Activated T-helper 1 cell treated with anti-CD3 and anti-CD28 coated beads, Interleukin-12 subunit alpha, Interleukin-12 subunit beta, Interleukin-2, Interleukin-4 antibody, amounts not matched to agents 30 ng/mL and 10 ng/mL and 1 ng/mL, durations not matched to agents 14 hours and 24 hours and 36 hours (primary cell): Measurements from ENCODE around the gene PRG2. TPM values are rescaled to one million over a fixed set of nuclear protein-coding genes. Genes with fewer than 3 reads are reported as not detected.

Experiments
- DNase-seq: peaks from one replicate; pipeline ENCODE4 v3.0.0; 2021; ENCODE audit warnings: low spot score
- H3K27ac Mint-ChIP-seq: one replicate; pipeline ENCODE4 v1.8.0; 2021; ENCODE audit warnings: mild to moderate bottlenecking, mixed read lengths
- H3K27me3 Mint-ChIP-seq: one replicate; pipeline ENCODE4 v1.8.0; 2022; ENCODE audit warnings: mild to moderate bottlenecking, moderate library complexity, mixed read lengths; ENCODE audit not compliant: insufficient read depth
- H3K36me3 Mint-ChIP-seq: one replicate; pipeline ENCODE4 v1.8.0; 2021; ENCODE audit warnings: low read depth, mixed read lengths
- H3K4me1 Mint-ChIP-seq: one replicate; pipeline ENCODE4 v1.8.0; 2021; ENCODE audit warnings: low read depth, mixed read lengths
- H3K4me3 Mint-ChIP-seq: one replicate; pipeline ENCODE4 v1.8.0; 2021; ENCODE audit warnings: mild to moderate bottlenecking, moderate library complexity, mixed read lengths
- H3K9me3 Mint-ChIP-seq: one replicate; pipeline ENCODE4 v1.8.0; 2021; ENCODE audit warnings: mixed read lengths
- intact Hi-C: fragments of 100-400 bp; cut with micrococcal nuclease; formaldehyde crosslinking; loops from one replicate; pipeline ENCODE4 v1.15.1; 2024
- total RNA-seq: library from RNA; stranded (reverse); gene quantifications from 2 replicates; pipeline ENCODE4 v1.2.3, GENCODE V29; 2022

Gene PRG2
- total RNA-seq, 1 donor from 2014 or later, result not detected

- Mint-ChIP-seq H3K4me1 (no peaks in the 10 kb centered on the region), H3K27me3 (peaks cover 7% of the 10 kb centered on the region)
Observed at GRCh38 chr11:57386178-57386940, 4.1 kb downstream of the PRG2 start.

GRCh38 chr11:57380975-57381374 lies 9.5 kb downstream of the PRG2 start, which contains the start of gene PRG3:
Gene PRG3 (minus strand): TSS chr11:57381150. CDS start chr11:57380708, 442 bp downstream.
- H3K4me3 Mint-ChIP-seq, result no peak within 1 kb of the TSS
- intact Hi-C loops, result no loop called here
- H3K36me3 Mint-ChIP-seq, result no peaks in the 10 kb centered on the region
- H3K27ac Mint-ChIP-seq, result no peak within 1 kb of the TSS
- H3K27me3 Mint-ChIP-seq, result peaks cover 8% of the 10 kb centered on the region
- H3K9me3 Mint-ChIP-seq, result no peaks in the 10 kb centered on the region
- no peaks in the 10 kb centered on the region for H3K4me1 Mint-ChIP-seq
- no peak for DNase-seq

More at GRCh38 chr11:57386178-57386940, 4.1 kb downstream of the PRG2 start:
- intact Hi-C loops, result no loop called here
- H3K36me3 Mint-ChIP-seq, result no peaks in the 10 kb centered on the region
- H3K4me3 Mint-ChIP-seq, result no peak overlapping the region
- H3K27ac Mint-ChIP-seq, result no peak overlapping the region
- no peaks in the 10 kb centered on the region for H3K9me3 Mint-ChIP-seq
- no peak for DNase-seq

GRCh38 chr11:57379732-57380131 lies 10.7 kb downstream of the PRG2 start:
- Mint-ChIP-seq H3K9me3 (no peaks in the 10 kb centered on the region), H3K4me3 (no peak overlapping the region), H3K27ac (no peak overlapping the region), H3K4me1 (no peaks in the 10 kb centered on the region), H3K27me3 (peaks cover 5% of the 10 kb centered on the region), H3K36me3 (no peaks in the 10 kb centered on the region)
- intact Hi-C loops, result no loop called here
- DNase-seq, result no peak

GRCh38 chr11:57378186-57378585 lies 12.3 kb downstream of the PRG2 start:
- peaks cover 5% of the 10 kb centered on the region for H3K27me3 Mint-ChIP-seq
- no peak for DNase-seq
- no peak overlapping the region for H3K27ac Mint-ChIP-seq
- H3K4me3 Mint-ChIP-seq, result no peak overlapping the region
- intact Hi-C loops, result no loop called here
- no peaks in the 10 kb centered on the region for H3K9me3 Mint-ChIP-seq
- H3K36me3 Mint-ChIP-seq, result no peaks in the 10 kb centered on the region
- no peaks in the 10 kb centered on the region for H3K4me1 Mint-ChIP-seq

- no peak overlapping the region for H3K27ac Mint-ChIP-seq
- no peak for DNase-seq
- intact Hi-C loops, result no loop called here
- peaks cover 7% of the 10 kb centered on the region for H3K27me3 Mint-ChIP-seq
- no peaks in the 10 kb centered on the region for H3K9me3 Mint-ChIP-seq
- no peaks in the 10 kb centered on the region for H3K36me3 Mint-ChIP-seq
- no peaks in the 10 kb centered on the region for H3K4me1 Mint-ChIP-seq
- no peak overlapping the region for H3K4me3 Mint-ChIP-seq
Observed at GRCh38 chr11:57377107-57377506, 13.3 kb downstream of the PRG2 start.

GRCh38 chr11:57376095-57377090 lies 14.1 kb downstream of the PRG2 start:
- no peaks in the 10 kb centered on the region for H3K9me3 Mint-ChIP-seq
- H3K27ac Mint-ChIP-seq, result no peak overlapping the region
- intact Hi-C loops, result no loop called here
- DNase-seq, result no peak
- H3K36me3 Mint-ChIP-seq, result no peaks in the 10 kb centered on the region
- H3K27me3 Mint-ChIP-seq, result peaks cover 7% of the 10 kb centered on the region
- H3K4me1 Mint-ChIP-seq, result no peaks in the 10 kb centered on the region
- no peak overlapping the region for H3K4me3 Mint-ChIP-seq

GRCh38 chr11:57375490-57375889 lies 15.0 kb downstream of the PRG2 start:
- H3K9me3 Mint-ChIP-seq, result no peaks in the 10 kb centered on the region
- H3K4me3 Mint-ChIP-seq, result no peak overlapping the region
- no peak overlapping the region for H3K27ac Mint-ChIP-seq
- no peaks in the 10 kb centered on the region for H3K36me3 Mint-ChIP-seq
- DNase-seq, result no peak
- intact Hi-C loops, result no loop called here
- no peaks in the 10 kb centered on the region for H3K4me1 Mint-ChIP-seq
- H3K27me3 Mint-ChIP-seq, result peaks cover 7% of the 10 kb centered on the region

- Mint-ChIP-seq H3K4me1 (no peaks in the 10 kb centered on the region), H3K27ac (no peak overlapping the region), H3K4me3 (no peak overlapping the region), H3K9me3 (no peaks in the 10 kb centered on the region), H3K36me3 (no peaks in the 10 kb centered on the region), H3K27me3 (peaks cover 5% of the 10 kb centered on the region)
- no peak for DNase-seq
- intact Hi-C loops, result no loop called here
Observed at GRCh38 chr11:57374966-57375365, 15.5 kb downstream of the PRG2 start.

- DNase-seq, result no peak
- H3K4me1 Mint-ChIP-seq, result no peaks in the 10 kb centered on the region
- intact Hi-C loops, result no loop called here
- no peaks in the 10 kb centered on the region for H3K36me3 Mint-ChIP-seq
- H3K4me3 Mint-ChIP-seq, result no peak overlapping the region
- no peaks in the 10 kb centered on the region for H3K9me3 Mint-ChIP-seq
- H3K27me3 Mint-ChIP-seq, result peaks cover 2% of the 10 kb centered on the region
- no peak overlapping the region for H3K27ac Mint-ChIP-seq
Observed at GRCh38 chr11:57373146-57373545, 17.3 kb downstream of the PRG2 start.

- Mint-ChIP-seq H3K36me3 (no peaks in the 10 kb centered on the region), H3K4me3 (no peak overlapping the region), H3K4me1 (no peaks in the 10 kb centered on the region), H3K27ac (no peak overlapping the region), H3K27me3 (peaks cover 2% of the 10 kb centered on the region), H3K9me3 (no peaks in the 10 kb centered on the region)
- DNase-seq, result no peak
- intact Hi-C loops, result no loop called here
Observed at GRCh38 chr11:57370941-57371340, 19.5 kb downstream of the PRG2 start.

GRCh38 chr11:57370251-57370650 lies 20.2 kb downstream of the PRG2 start:
- DNase-seq, result no peak
- Mint-ChIP-seq H3K36me3 (no peaks in the 10 kb centered on the region), H3K9me3 (no peaks in the 10 kb centered on the region), H3K27ac (no peak overlapping the region), H3K4me1 (no peaks in the 10 kb centered on the region), H3K4me3 (no peak overlapping the region), H3K27me3 (peaks cover 2% of the 10 kb centered on the region)
- intact Hi-C loops, result no loop called here

- no peak overlapping the region for H3K27ac Mint-ChIP-seq
- H3K9me3 Mint-ChIP-seq, result no peaks in the 10 kb centered on the region
- intact Hi-C loops, result no loop called here
- H3K4me3 Mint-ChIP-seq, result no peak overlapping the region
- H3K27me3 Mint-ChIP-seq, result peaks cover 2% of the 10 kb centered on the region
- DNase-seq, result no peak
- no peaks in the 10 kb centered on the region for H3K36me3 Mint-ChIP-seq
- no peaks in the 10 kb centered on the region for H3K4me1 Mint-ChIP-seq
Observed at GRCh38 chr11:57368845-57369232, 21.6 kb downstream of the PRG2 start.
